Hematopoietic multipotent progenitor cell treated with erythropoietin and hydrocortisone succinate and interleukin-3 and kit ligand, for 6 days (in vitro differentiated cells): Measurements from ENCODE around the gene ZNF766.
"Not testable (repeated sequence)": the region's sequence is repeated elsewhere in the genome, so short reads cannot be mapped to it uniquely, and the experiment has no call there.

Experiments used
- DNase-seq: peaks from one replicate; pipeline ENCODE4 v3.0.0-alpha.2; 2015

The ZNF766 gene

DNA sequence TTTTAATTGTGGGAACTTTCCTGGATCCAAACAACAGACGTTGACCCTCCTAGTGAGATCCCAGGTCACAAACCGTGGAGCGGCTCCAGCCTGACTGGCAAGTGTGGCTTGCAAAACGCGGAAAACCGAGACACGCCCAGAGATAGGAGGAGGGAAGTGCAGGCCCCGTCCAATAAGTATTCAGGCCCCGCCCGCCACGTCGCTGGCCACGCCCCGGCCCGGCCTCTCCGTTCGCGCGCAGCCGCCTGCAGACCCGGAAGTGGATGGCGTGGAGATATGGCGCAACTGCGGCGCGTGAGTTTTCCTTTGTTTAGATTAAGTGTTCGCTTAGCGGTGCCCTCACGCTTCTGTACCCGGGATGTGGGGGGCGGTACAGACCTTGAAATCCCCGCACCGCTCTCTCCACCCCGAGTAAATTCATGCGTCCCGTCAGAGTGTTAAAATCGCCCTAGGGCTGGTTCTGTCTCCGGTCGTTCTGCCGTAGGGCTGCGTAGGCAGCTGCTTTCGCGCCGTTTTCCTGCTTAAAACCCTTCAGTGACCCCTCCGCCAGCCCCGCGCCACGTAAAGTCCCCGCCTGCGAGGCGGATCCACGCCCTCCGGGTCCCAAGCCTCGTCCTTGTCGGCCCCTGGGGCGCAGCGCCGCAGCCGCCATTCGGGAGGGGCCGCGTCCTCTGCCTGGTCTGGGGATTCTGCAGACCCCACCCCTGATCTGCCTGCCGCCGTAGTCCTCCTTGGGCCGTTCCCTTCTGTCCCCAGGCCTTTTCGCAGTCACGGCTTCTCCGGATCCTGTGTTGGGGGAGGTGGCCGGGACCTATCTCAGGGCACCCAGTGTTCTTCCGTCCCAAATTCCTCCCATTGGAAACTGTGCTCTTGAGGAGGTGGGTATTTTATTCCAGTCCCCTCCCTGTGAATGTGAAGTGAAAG is at the start of gene ZNF766:
Gene ZNF766 (plus strand): TSS at position 250 of the 924 bp plus-strand sequence. CDS start 27 bp downstream, at position 277.
- peak; percentile 97 for DNase-seq

DNA sequence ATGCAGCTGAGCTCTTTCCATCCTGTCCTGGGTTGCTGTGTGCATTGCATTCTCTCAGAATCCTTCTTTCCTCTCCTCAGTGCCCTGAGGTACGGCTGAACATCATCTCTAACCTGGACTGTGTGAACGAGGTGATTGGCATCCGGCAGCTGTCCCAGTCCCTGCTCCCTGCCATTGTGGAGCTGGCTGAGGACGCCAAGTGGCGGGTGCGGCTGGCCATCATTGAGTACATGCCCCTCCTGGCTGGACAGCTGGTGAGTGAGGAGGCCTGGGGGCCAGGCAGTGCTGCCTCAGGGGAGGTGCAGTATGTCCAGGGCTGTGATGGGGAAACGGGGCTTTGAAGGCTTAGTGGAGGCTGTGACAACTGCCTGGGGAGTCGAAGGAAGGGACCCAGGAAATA is 49.8 kb upstream of the ZNF766 start:
- no peak for DNase-seq

DNA sequence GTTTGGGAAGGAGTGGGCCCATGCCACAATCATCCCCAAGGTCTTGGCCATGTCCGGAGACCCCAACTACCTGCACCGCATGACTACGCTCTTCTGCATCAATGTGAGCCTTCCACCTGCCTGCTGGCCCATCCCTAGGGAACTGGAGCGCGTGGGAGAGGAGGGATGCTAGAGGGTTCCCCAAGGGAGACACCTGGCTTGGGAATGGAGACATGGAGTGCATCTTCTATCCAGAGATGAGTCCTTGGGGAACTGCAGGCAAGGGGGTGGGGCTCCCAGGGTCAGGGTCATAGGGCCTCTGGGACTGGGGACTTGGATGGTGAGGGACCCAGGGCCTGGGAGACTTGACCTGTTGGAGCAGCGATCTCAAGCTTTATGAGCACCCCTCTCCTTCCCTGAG is 48.4 kb upstream of the ZNF766 start:
- DNase-seq: no peak

DNA sequence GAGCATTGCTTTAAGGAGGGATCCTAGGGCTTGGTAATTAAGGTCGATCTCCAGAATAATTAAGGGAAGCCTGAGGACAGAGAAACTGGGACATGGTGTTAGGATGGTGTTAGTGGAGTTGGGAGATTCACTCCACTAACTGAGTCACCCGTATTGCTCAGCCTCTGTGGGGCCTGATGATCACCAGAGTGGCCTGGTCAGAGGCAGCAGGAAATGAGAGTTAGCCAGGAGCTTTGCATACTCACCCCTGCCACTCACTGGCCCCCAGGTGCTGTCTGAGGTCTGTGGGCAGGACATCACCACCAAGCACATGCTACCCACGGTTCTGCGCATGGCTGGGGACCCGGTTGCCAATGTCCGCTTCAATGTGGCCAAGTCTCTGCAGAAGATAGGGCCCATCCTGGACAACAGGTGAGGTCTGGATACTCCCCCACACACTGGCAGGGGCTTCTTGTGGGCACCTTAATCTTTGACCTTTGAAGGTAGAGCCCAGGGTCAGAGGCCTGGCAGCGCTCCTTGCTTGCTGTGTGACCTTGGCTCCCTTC is 47.5 kb upstream of the ZNF766 start:
- no peak for DNase-seq

DNA sequence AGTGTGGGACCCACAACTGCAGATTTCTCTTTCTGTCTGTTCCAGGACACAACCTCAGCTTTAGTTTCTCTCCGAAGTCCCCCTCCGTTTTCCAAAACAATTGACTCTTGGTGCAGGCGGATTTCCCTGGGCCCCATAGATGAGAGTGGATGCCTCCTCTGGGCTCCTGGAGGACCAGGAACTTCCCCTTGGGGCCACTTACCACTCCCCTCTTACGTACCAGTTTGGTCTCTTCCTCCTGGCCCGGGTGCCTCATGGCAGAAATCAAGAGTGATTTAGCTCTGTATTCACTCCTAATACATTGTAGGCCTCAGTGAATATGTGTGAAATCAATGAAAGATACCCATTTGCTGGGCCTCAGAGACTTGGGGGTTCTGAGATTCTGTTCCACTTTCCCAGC is 45.2 kb upstream of the ZNF766 start:
- DNase-seq: no peak

DNA sequence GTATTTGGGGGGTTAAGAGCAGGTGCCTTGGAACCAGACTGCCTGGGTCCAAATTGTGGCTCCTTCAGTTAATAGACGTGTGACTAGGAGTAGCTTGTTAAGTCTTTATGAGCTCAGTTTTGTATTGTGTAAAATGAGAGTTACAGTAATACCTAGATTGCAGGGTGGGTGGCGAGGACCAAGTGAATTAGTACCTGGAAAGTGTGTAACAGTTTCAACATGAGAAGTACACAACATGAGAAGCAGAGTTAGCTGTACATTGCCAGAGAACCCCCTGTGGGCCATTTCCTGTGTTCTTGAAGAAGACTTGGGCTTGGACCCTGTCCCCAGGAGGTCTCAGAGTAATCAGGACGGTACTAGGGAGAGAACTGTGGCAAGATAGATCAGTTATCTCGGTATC is 42.7 kb upstream of the ZNF766 start:
- no peak for DNase-seq

DNA sequence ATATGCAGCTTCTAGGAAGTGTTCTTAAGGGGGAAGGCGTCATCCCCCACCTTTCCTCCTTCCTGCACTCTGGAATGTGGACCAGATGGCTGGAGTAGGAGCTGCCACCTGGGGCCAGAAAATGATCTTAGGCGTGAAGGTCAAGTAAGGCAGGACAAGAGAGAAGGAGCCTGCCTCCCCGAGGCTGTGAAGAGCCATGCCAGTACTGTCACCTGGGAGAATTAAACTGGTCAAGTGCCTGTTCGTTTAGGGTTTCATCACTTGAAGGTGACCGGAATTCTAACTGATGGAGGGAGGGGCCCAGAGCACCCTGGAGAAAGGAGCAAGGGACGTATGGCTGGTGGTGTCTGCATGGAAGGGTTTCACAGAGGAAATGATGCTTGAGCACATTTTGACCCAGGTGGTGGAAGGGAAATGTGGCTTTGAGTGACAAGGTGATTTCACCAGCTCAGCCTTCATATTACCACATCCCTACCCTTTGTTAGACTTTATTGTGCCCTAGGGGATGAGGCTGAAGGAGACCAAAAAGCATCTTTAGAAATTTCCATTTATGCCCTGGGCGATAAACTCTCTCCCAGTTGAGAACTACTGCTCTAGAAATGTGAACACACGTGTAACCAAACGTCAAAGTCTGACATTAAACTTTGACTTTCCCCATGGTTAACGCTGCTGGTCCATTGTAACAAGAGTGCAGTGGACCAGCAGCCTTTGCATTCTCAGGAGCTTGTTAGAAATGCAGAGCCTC is 42.0 kb upstream of the ZNF766 start:
- DNase-seq: no peak

DNA sequence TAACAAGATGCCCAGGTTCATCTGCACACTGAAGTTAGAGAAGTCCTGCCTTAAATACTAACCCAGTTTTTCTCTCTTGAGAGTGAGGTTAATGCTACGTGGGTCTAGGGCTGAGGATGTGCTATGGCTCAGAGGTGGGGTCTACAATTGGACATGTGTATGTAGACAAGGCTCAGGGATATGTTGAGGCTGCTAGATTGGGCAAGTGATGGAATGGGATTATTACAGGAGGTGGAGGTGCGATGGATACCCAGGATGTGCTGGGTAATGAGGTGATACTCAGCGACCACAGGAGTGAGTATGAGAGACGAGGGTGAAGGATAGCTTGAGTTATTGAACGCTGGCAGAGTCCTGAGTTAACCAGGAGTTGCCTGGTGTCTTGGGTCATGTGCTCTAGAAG is 41.4 kb upstream of the ZNF766 start:
- DNase-seq: no peak

DNA sequence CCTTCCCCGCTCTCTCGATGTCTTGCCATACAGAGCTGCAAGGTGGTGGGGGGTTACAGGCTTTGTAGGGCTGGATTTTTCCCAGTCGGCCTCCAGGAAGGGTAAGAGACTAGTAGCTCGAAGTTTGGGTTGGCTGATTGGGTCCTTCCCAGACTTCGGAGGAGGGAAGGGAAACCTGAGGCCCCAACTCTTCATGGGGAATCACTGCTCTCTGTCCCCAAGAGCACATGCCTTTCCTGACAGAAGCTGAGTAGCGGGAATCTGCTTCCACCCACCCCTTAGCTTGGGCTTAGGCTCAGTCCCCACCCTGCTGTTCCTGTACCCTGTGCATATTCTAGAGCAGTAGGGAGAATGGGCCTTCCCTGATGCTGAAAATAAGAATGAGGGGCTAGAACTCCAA is 39.9 kb upstream of the ZNF766 start:
- DNase-seq: no peak

DNA sequence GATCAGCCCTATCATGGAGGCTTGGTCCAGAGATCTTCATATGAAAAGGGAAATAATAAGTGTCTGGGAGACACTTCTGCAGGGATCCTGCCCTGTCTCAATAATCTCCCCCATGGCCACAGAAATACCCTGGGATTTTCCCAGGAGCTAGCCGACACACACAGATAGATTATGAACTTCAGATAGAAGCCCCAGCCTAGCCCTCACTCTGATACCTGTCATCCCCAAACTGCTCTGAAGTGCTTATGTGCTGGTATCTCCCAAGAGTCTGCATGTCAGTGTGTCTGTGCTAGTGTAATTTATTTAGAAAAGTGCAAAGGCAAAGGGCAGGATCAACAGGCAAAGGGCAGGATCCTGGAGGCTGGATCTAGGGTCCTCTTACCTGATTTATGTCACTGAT is 38.7 kb upstream of the ZNF766 start:
- DNase-seq: no peak

DNA sequence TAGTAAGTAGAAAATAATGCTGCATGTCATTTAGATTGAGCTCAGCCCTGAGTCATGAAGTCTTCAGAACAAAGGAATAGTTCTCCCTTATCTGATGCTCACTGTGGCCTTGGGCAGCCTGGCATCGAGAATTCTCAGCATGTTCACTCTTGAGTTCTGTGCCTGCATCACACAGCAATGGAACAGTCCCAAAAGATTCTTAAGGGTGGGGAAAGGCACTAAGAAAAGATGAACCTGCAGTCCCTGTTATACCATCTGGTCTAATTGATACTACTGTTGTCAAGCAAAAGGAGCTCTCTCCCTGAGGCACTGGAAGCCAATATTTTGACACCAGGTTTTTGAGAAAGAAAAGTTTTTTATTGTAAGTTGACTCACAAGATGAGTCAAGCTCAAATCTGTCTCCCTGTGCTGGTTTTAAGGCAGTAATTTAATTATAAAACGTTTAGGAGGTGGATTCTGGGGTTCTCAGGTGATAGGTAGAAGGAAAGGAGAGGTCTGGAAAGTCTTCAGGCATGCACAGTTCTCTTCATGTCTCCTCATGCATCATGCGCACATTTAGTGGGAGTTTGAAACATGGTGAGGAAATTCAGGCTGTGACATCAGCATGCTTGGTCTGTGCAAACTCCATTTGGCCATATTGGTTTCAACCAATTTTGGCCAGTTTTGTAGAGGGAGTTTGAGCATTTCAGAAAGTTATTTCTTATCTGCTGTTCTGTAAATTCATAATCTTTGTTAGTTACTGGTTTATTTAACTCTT is 38.1 kb upstream of the ZNF766 start:
- DNase-seq: no peak

DNA sequence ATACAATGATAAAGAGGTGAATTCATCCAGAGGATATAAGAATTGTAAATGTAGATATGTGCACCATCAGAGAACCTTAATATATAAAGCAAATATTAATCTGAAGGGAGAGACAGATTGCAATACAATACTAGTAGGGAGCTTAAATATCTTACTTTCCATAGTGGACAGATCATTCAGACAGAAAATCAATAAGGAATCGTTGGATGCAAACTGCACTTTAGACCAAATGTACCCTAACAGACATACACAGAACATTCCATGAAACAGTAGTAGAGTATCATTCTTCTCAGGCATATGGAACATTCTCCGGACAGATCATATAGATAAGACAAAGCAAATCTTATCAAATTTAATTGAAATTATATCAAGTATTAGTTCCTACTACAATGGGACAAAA is 35.0 kb upstream of the ZNF766 start:
- no peak for DNase-seq

DNA sequence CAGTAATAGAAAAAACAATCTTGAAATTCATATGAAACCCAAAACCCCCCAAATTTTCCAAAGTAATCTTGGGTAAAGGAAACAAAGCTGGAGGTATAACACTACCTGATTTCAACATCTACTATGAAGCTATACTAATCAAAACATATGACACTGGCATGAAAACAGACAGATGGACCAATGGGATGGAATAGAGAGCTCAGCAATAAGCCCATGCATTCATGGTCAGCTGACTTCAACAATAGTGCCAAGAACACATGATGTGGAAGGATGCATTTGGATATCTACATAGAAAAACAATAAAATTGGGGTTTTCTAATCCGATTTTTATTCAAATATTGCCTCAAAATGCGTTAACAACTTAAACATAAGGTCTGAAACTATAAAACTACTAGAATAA is 32.2 kb upstream of the ZNF766 start:
- no peak for DNase-seq

DNA sequence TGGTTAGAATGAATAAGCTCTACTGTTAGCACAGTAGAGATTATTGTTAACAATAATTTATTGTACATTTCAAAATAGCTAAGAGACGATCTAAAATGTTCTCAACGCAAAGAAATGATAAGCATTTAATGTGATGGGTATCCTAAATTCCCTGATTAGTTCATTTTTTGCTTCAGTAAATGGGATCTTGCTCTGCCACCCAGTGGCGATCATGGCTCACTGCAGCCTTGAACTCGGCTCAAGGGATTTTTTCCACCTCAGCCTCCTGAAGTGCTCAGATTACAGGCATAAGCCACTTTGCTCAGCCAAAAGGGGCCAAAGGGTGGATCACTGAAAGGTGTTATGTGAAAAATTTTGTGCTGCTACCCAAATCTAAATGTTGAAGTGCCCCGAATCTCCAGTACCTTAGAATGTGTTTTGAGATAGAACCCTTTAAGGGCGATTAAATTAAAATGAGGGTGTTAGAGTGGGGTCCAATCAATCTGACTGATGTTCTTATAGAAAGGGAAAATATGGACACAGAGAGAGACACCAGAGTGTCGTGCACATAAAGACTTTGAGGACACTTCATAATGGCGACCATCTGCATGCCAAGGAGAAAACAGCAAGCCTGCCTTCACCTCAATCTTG is 31.5 kb upstream of the ZNF766 start:
- DNase-seq: peak; percentile 71

DNA sequence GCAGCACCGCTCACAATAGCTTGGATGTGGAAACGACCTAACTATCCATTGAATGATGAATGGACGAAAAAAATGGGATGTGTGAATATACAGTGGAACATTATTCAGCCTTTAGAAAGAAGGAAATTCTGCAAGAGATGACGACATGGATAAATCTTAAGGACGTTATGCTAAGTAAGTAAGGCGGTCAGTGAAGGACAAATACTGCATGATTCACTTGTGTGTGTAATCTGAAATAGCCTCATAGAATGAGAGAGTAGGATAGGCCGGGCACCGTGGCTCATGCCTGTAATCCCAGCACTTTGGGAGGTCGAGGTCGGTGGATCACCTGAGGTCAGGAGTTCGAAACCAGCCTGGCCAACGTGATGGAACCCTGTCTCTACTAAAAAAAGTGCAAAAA is 25.4 kb upstream of the ZNF766 start:
- DNase-seq: no peak

DNA sequence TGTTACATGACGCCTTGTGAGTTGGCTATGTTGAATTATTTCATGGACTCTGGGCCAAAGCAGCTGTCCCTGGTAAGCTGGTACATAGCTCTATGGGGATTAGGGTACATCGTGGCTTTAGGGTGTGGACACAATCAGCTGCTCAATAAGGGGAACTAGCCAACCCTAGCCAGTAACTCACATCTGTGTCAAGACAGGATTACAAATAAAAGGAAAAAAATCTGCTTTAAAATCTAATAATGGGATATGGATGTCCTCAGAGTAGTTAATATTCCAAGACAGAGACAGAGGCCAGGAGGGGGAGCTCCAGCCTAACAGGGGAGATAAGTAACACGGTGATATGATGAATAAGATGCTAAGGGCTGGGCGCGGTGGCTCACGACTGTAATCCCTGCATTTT is 21.1 kb upstream of the ZNF766 start:
- DNase-seq: peak; percentile 65

DNA sequence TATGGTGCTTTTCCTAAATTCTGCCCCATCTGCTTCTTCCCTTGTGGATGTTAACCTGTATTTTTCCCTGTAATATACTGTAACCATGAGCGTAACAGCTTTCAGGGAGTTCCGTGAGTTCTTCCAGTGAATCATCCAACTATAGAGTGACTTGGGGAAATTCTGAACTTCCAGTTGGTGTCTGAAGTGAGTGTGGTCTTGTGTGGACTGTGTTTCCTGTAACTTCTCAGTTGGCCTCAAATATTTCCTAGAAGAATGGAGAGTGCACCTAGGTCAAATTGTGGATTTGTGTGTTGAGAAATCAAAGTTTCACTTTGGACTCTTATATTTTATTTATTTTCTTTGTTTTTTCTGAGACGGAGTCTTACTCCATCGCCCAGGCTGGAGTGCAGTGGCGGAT is 11.0 kb upstream of the ZNF766 start:
- DNase-seq: no peak

DNA sequence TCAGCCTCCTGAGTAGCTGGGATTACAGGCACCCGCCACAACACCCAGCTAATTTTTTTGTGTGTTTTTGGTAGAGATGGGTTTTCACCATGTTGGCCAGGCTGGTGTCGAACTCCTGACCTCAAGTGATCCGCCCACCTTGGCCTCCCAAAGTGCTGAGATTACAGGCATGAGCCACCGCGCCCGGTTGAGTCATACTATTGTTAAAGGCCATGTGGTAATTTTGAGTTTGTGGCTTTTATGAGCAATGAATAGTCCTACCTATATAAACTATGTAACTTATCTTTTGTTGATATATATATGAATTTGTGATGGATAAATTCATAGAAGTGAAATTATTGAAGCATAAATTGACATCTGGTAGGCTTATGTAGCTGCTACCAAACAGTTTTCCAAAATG is 3.8 kb upstream of the ZNF766 start:
- DNase-seq: not testable (repeated sequence)

DNA sequence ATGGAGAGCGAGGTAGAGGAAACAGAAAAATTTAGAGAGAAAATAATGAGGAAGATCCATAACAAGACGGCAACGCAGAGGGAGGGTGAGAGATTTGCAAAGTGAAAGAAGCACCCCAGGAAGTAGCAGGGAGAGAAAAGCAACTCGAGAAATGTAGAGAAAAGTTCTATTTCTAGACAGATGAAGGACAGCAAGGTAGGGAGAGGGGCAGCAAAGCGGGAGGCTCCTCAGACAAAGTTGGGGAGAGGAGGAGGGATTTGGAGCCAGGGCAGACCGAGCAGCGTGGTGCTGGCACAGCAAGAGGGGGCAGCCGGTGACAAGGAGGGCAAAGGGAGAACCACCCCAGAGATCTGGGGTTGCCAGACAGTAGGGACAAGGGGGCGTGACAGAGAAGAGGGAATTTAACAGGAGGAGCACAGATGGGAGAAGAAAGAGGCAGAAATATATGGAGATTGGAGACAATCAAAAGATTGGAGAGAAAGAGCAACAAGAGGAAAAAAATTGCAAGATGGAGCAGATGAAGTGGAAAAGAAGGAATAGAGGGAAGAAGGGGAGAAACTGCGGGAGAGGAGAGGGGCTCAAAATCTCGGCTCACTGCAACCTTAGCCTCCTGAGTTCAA is 989 bp downstream of the ZNF766 start:
- DNase-seq: peak; percentile 60

DNA sequence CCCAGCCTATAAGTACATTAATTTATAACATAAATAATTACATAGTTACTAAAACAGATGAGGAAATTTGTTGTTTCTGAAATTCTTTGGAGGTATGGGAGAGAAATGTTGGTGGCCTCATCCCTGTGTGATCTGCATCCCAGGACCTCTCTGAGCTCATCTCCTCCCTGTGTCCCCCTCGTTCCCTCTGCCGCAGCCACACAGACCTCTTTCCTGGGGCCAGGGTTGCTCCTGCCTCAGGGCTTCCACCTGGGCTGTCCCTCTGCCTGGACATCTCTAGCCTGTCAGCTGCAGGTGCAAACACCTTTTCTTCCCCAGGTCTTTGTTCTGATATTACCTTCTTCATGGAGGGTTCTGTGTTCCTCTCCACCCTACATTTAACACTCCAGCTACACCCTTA is 3.9 kb downstream of the ZNF766 start:
- DNase-seq: no peak

DNA sequence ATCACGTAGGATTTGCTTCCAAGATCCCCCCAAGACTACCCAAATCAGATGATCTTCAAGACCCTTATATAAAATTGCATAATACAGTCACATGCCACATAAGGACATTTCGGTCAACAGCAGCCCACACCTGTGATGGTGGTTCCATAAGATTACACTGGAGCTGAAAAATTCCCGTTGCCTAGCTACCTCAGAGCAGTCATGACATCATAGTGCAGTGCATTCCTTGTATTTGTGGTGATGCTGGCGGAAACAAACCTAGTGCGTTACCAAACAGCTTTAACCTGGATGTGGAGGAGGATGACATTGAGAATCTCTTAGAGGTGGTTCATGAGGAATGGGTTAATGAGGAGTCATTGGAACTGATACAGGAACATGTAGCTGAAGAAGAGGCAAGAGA is 4.8 kb downstream of the ZNF766 start:
- DNase-seq: no peak

DNA sequence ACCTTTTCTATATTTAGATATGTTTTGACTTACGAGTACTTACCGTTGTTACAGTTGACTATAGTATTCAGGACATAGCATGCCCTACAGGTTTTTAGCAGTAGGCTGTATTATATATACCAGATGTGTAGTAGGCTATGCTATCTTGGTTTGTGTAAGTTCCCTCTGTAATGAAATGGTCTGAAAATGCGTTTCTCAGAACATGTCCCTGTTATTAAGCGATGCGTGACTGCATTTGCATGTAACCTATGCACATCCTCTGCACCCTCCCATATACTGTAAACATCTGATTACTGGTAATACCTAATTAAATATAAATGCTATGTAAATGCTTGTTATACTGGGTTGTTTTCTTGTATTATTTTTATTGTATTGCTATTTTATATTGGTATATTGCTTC is 6.6 kb downstream of the ZNF766 start:
- no peak for DNase-seq
